Measurements from ENCODE around the gene C17orf107.

GRCh38 chr17:4908301-4908700, 9.0 kb downstream of the C17orf107 start:
- no peak for TF ChIP-seq CTCF (IDR thresholded peaks at IDR 0.05; ENCODE audit: poor library complexity)
- TF ChIP-seq EZH2 (IDR thresholded peaks at IDR 0.05; ENCODE audit: borderline replicate concordance): no peak

Data from hepatocyte (in vitro differentiated cells).